Left lung (tissue), 10 donors: ENCODE results near the gene RHOU. TPM values are rescaled to one million over a fixed set of nuclear protein-coding genes. Genes with fewer than 3 reads are reported as not detected.

ENCODE experiments used
- ATAC-seq: fragments of 200-7000 bp; cut with Tn5 transposase; one replicate; pipeline ENCODE4 v1.9.1; 2020; ENCODE audit warnings: moderate library complexity
- DNase-seq, 4 donors: peaks; one replicate each; pipeline ENCODE4 v3.0.0-alpha.2; 2013 to 2020
- H3K27ac ChIP-seq, 2 donors: fragments of 200-600 bp; sonication (generic) in 1 of 2; one replicate each; pipeline versions ENCODE4 v1.5.0 to v1.8.0; 2020 to 2021
- H3K27me3 ChIP-seq, 2 donors: fragments of 200-600 bp; sonication (generic) in 1 of 2; one replicate each; pipeline versions ENCODE4 v1.5.0 to v1.8.0; 2020 to 2021
- H3K36me3 ChIP-seq, 2 donors: fragments of 200-600 bp; sonication (generic) in 1 of 2; one replicate each; pipeline versions ENCODE4 v1.5.0 to v1.8.0; 2020 to 2021
- H3K4me1 ChIP-seq, 2 donors: fragments of 200-600 bp; one replicate each; pipeline ENCODE4 v1.8.0; 2021
- H3K4me3 ChIP-seq, 2 donors: fragments of 200-600 bp; sonication (generic) in 1 of 2; one replicate each; pipeline versions ENCODE4 v1.5.0 to v1.8.0; 2020 to 2021; ENCODE audit warnings: mild to moderate bottlenecking in 1 of 2
- H3K9me3 ChIP-seq, 2 donors: fragments of 200-600 bp; sonication (generic) in 1 of 2; one replicate each; pipeline versions ENCODE4 v1.5.0 to v1.8.0; 2020 to 2021
- intact Hi-C, 2 donors: fragments of 100-400 bp; cut with DNase I; formaldehyde crosslinking; loops; one replicate each; pipeline versions ENCODE4 v1.11.2 to v1.14.2; 2022
- polyA plus RNA-seq, 6 donors: library from polyadenylated mRNA; unstranded; fragments of 120-200 nt; gene quantifications; one replicate each; pipeline ENCODE4 v1.2.1, GENCODE V29; 2013; ENCODE audit not compliant: insufficient read length in 6 of 6
- total RNA-seq, 2 donors: library from RNA; stranded (reverse); fragmentation: NEBNext Ultra II Directional; extraction: Animal tissue kit (Norgen Biotek cat#: 25700); gene quantifications; one replicate each; pipeline ENCODE4 v1.2.1, GENCODE V29; 2021
- TF ChIP-seq, protein P1 (sequence below), 2 donors: fragments of 200-600 bp; sonication (generic) in 1 of 2; IDR thresholded peaks; one replicate each; pipeline versions ENCODE4 v1.5.0 to v1.8.0; 2021; ENCODE audit warnings: antibody characterized with exemption in 2 of 2
- donor health status: DM: no; HTN: yes; CAD: no.
- donor health status: DM: no; HTN: no; CAD: no.

The RHOU gene
- total and polyA plus RNA-seq, 8 donors = 18.1 to 69.4 (median 59.7) TPM

- no peak for DNase-seq
- intact Hi-C loops = no loop called here
Measured at GRCh38 chr1:228745497-228745896, 10.2 kb downstream of the RHOU start.

GRCh38 chr1:228747301-228747935 lies 12.1 kb downstream of the RHOU start:
- Histone ChIP-seq H3K9me3 (no peaks in the 10 kb centered on the region), H3K27ac (no peak overlapping the region), H3K27me3 (no peaks in the 10 kb centered on the region), H3K4me1 (no peaks in the 10 kb centered on the region), H3K4me3 (no peak overlapping the region), H3K36me3 (peaks cover 0 to 40% of the 10 kb centered on the region in 2 donors)
- TF ChIP-seq, protein P1, sequence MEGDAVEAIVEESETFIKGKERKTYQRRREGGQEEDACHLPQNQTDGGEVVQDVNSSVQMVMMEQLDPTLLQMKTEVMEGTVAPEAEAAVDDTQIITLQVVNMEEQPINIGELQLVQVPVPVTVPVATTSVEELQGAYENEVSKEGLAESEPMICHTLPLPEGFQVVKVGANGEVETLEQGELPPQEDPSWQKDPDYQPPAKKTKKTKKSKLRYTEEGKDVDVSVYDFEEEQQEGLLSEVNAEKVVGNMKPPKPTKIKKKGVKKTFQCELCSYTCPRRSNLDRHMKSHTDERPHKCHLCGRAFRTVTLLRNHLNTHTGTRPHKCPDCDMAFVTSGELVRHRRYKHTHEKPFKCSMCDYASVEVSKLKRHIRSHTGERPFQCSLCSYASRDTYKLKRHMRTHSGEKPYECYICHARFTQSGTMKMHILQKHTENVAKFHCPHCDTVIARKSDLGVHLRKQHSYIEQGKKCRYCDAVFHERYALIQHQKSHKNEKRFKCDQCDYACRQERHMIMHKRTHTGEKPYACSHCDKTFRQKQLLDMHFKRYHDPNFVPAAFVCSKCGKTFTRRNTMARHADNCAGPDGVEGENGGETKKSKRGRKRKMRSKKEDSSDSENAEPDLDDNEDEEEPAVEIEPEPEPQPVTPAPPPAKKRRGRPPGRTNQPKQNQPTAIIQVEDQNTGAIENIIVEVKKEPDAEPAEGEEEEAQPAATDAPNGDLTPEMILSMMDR (IDR thresholded peaks at IDR 0.05) = no peak
- ATAC-seq = no peak
- intact Hi-C loops = no loop called here
- no peak for DNase-seq

More at GRCh38 chr1:228745497-228745896, 10.2 kb downstream of the RHOU start:
- ATAC-seq = no peak
- TF ChIP-seq, protein P1 (IDR thresholded peaks at IDR 0.05) = no peak
- H3K9me3 ChIP-seq = no peaks in the 10 kb centered on the region
- peaks cover 0 to 7% of the 10 kb centered on the region in 2 donors for H3K4me1 ChIP-seq
- H3K36me3 ChIP-seq = peaks cover 0 to 46% of the 10 kb centered on the region in 2 donors
- H3K27me3 ChIP-seq = no peaks in the 10 kb centered on the region
- no peak overlapping the region for H3K27ac ChIP-seq
- no peak overlapping the region for H3K4me3 ChIP-seq

DNA sequence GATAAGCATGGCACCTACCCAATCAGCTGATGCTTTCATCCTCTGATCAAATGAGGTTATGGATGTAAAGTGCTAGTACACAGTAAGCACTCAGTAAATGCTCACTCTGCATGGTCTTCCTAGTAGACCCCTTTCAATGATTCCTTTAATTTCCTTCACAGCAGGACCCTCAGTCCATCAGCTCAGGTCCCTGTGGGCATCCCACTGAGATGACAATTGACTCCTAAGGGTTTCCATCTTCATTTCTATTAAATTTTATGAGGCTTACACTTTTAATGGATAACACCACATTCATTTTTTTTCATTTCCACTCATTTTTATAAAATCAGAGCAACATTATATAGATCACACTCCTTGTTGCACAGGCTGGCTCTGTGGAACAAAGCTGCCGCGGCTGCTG lies 12.8 kb downstream of the RHOU start:
- Histone ChIP-seq H3K4me1 (no peaks in the 10 kb centered on the region), H3K9me3 (no peaks in the 10 kb centered on the region), H3K27me3 (no peaks in the 10 kb centered on the region), H3K4me3 (no peak overlapping the region), H3K36me3 (peaks cover 0 to 38% of the 10 kb centered on the region in 2 donors), H3K27ac (no peak overlapping the region)
- intact Hi-C loops = no loop called here
- DNase-seq (no peak), ATAC-seq (no peak)
- TF ChIP-seq, protein P1 (IDR thresholded peaks at IDR 0.05) = no peak

DNA sequence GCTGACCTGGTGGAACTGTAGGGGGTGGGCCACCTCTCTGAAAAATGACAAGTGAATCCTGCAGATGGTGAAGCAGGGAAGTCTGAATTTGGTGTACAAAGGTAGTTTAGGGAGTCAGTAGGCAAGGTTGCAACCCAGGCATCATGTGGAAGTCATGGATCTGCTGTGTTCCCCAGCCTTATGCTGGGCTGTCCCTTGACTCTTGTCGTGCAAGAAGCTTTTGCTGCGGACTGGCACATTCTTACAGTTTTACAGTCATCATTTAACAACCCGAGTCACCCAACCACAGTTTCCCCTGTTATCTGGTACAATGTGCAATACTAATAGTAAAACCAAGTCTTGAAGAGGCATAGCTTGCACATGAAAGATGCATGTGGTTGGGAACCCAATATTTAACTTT lies 13.2 kb downstream of the RHOU start:
- peaks cover 0 to under 1% of the 10 kb centered on the region in 2 donors for H3K27me3 ChIP-seq
- H3K9me3 ChIP-seq = no peaks in the 10 kb centered on the region
- peaks cover 0 to 34% of the 10 kb centered on the region in 2 donors for H3K36me3 ChIP-seq
- H3K27ac ChIP-seq = no peak overlapping the region
- H3K4me3 ChIP-seq = no peak overlapping the region
- intact Hi-C loops = no loop called here
- peaks cover 0 to 2% of the 10 kb centered on the region in 2 donors for H3K4me1 ChIP-seq
- ATAC-seq = no peak
- no peak for DNase-seq
- TF ChIP-seq, protein P1 (IDR thresholded peaks at IDR 0.05) = no peak

DNA sequence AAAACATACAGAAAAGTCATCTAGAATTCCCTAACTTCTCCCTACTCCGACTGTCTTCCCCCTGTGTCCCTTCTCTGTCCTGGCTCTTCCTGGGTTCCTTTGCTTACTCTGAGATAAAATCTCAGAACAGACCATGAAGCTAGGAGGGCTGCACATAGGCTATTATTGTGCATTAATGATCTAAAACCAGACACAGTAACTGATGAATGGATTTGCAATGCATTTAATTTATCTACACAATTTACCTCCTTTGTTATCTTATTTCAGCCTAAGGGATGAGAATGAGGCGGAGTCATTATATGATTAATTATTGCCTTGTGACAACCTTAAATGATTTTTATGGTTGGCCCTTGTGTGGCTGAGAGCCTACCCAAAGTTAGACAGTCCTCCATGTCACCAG lies 14.5 kb downstream of the RHOU start:
- H3K9me3 ChIP-seq = no peaks in the 10 kb centered on the region
- H3K36me3 ChIP-seq = peaks cover 0 to 21% of the 10 kb centered on the region in 2 donors
- H3K4me3 ChIP-seq = no peak overlapping the region
- intact Hi-C loops = no loop called here
- H3K4me1 ChIP-seq = peaks cover 0 to 7% of the 10 kb centered on the region in 2 donors
- TF ChIP-seq, protein P1 (IDR thresholded peaks at IDR 0.05) = no peak
- ATAC-seq (no peak), DNase-seq (no peak)
- peaks cover 0 to 11% of the 10 kb centered on the region in 2 donors for H3K27me3 ChIP-seq
- H3K27ac ChIP-seq = no peak overlapping the region
